NCI-H146 treated with DMSO at 0.1 percent for 48 hours (cell line): ENCODE data around the gene UBR1.
"Not testable (repeated sequence)": the region's sequence is repeated elsewhere in the genome, so short reads cannot be mapped to it uniquely, and the experiment has no call there.

ENCODE experiments used
- DNase-seq: peaks from one replicate; lab custom pipeline; 2025; ENCODE audit not compliant: unreplicated experiment; lab: John Stamatoyannopoulos, UW

Gene UBR1

GRCh38 chr15:43105778-43106485 is at the start of gene UBR1:
TSS of gene UBR1 (minus strand) at chr15:43106038. CDS start at chr15:43106022, 16 bp downstream.
- DNase-seq, result peak; percentile 48

GRCh38 chr15:43153269-43153668 is 47.4 kb upstream of the UBR1 start:
- DNase-seq, result no peak

GRCh38 chr15:43151688-43152087 is 45.9 kb upstream of the UBR1 start:
- no peak for DNase-seq

DNA sequence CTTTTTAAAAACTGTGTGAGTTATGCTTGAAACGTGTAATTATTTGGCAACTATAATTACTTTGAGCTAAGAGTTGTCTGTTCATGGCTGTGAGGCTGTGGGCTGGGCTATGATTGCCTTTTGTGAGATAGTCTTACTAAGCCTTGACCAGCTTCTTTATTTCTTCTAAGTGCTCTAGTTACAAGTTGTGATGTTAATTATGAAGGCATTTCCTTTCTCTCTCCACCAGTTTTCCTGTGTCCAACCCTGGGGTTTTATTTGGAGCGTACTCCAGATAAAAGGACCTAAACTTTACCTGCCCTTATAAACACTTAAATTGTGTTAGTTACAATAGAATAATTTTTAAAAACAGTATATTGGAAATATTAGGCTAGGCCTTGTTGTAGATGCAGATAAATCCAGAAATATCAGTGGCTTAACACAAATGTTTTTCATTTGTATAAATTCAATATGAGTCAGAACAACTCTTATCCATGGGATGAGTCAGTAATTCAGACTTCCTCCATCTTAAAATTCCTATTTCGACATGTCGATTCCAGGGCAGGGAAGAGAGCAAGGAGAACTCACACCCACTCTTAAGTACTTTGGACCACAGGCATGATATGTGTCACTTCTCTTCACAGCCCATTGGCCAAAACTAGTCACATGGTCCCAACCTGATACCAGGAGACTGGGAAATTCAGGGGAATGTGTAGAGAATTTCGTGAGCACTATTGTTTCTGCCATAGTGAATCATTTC is 44.5 kb upstream of the UBR1 start:
- no peak for DNase-seq

DNA sequence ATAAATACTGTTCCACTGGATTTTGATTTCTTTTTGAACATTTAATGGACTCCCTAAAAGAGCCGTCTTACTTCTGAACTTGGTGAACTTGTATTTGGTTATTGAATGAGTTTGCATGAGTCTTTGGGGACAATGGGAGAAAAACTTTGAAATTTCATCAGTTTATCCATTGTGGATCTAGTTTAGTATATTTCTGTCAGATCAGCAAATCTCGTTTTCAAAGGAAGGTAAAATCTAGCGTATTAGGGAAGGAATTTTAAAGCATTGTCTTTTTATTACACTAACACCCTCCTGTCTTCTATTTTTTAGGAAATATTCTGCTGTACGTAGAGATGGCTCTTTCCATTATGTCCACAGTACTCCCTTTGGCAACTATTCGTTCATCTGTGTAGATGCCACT is 40.3 kb upstream of the UBR1 start:
- DNase-seq, result no peak

- DNase-seq, result no peak
These were observed 38.7 kb upstream of the UBR1 start for GRCh38 chr15:43144512-43144911.

DNA sequence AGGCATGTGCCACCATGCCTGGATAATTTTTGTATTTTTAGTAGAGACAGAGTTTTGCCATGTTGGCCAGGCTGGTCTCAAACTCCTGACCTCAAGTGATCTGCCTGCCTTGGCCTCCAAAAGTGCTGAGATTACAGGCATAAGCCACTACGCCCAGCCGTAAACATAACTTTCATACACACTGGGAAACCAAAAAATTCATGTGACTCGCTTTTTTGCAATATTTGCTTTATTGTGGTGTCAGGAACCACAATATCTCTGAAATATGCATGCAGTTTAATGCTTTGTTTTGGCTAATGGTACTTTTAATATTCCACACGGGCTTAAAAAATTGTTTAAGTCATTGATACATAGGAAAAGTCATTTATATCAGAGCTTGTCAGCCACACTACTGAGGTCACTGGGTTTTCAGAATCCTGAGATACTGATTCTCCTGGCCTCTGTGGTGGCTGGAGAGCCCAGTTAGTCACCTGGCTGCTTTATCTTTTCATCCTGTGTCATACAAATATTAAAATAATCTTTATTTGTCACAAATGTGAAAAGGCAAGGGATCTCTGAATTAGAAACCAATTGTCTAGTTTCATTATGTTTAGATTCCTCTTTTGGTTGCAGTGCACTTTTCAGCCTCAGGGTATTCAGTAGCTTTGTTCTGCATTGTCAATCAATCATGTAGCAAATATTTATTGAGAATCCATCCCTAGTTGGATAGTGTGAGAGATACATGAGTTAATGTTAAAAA is 37.5 kb upstream of the UBR1 start:
- DNase-seq, result no peak

DNA sequence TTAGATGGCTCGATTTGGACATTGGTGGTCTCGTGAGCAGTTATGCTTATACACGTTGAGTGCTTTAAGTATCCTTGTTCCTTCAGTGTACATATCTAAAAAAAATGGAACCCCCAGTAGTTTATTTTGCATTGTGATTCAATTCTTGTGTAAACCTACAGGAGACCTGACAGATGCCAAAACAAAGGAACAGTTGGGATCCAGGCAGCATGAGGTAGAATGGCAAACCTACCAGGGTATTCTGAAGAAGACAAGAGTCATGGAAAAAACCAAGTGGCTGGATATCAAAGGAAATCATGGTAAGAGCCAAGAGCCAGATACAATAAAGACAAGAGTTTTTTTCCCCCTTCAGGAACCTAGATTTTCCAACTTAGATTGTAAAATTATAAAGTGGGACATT is 29.5 kb upstream of the UBR1 start:
- DNase-seq, result peak; percentile 56

- peak; percentile 42 for DNase-seq
These were observed 28.4 kb upstream of the UBR1 start for GRCh38 chr15:43134157-43134635.

- peak; percentile 70 for DNase-seq
These were observed 27.8 kb upstream of the UBR1 start, which contains the start of gene TMEM62 for GRCh38 chr15:43133430-43134156. TSS of gene TMEM62 (plus strand) at chr15:43133586. CDS start at chr15:43133803, 217 bp downstream.

DNA sequence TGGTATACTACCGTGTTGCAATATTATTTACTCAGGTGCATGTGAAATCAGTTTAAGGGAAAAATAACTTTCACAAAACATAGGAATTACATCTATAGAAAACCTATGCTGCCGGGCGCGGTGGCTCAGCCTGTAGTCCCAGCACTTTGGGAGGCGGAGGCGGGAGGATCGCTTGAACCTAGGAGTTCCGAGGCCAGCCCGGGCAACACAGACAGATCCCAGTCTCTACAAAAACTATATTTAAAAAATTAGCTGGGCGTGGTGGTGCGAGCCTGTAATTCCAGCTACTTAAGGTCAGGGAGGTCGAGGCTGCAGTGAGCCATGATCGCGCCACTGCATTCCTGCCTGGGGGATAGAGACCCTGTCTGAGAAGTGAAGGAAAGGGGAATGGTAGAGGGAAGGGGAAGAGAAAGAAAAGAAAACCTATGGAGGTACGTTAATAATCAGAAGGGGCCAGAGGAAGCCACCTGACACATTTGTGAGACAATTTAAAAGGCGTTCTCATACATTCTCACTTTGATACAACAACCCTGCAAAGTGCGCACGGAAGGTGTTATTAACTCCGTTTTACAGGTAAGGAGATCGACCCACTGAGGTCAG is 27.1 kb upstream of the UBR1 start:
- DNase-seq, result peak; percentile 37

- no peak for DNase-seq
These were observed 23.1 kb upstream of the UBR1 start for GRCh38 chr15:43128980-43129335.

- DNase-seq, result not testable (repeated sequence)
These were observed 22.5 kb upstream of the UBR1 start for GRCh38 chr15:43128174-43128979.

DNA sequence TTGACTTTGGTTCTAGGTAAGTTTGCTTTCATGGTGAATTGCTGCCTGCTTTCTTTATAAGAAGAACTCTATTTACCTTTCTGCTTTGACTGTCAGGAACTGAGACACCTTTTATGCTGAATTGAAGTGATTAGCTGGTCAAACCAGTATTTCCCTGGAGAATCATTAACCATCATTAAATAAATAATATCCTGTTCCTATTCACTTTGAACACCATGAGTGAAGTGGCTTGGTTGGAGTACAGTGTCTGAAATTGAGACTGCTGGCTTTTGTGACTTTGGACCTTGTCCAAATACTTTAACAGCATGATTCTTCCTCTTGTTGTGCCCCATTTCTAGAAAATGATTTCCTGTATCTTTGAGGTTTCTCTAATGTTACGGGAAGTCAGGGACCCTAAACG is 21.9 kb upstream of the UBR1 start:
- peak; percentile 41 for DNase-seq

DNA sequence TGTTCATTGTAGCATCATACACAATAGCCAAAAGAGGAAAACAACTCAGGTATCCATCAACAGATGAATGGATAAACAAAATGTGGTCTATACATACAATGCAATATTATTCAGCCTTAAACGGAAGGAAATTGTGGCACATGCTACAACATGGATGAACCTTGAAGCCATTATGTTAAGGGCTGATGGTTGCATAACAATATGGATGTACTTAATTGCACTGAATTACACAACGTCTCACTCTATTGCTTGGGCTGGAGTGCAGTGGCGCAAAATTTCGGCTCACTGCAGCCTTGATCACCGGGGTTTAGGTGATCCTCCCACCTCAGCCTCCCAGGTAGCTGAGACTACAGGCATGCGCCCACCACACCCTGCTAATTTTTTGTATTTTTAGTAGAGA is 20.5 kb upstream of the UBR1 start:
- DNase-seq, result no peak

DNA sequence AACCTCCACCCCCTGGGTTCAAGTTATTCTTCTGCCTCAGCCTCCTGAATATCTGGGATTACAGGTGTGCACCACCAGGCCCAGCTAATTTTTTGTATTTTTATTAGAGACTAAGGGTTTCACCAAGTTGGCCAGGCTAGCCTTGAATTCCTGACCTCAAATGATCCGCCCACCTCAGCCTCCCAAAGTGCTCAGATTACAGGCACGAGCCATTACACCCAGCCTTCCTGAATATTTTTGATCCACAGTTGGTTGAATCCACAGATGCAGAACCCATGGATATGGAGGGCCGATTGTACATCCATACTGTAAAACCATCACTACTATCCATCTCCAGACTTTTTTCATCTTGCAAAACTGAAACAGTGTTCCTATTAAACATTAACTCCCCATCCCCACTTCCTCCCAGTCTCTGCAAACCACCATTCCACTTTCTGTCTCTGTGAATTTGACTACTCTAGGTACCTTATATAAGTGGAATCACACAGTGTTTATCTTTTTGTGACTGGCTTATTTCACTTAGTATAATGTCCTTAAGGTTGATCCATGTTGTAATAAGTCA is 19.3 kb upstream of the UBR1 start:
- no peak for DNase-seq

- DNase-seq, result no peak
These were observed 16.0 kb upstream of the UBR1 start for GRCh38 chr15:43121863-43122262.

GRCh38 chr15:43118829-43119228 is 13.0 kb upstream of the UBR1 start:
- no peak for DNase-seq

DNA sequence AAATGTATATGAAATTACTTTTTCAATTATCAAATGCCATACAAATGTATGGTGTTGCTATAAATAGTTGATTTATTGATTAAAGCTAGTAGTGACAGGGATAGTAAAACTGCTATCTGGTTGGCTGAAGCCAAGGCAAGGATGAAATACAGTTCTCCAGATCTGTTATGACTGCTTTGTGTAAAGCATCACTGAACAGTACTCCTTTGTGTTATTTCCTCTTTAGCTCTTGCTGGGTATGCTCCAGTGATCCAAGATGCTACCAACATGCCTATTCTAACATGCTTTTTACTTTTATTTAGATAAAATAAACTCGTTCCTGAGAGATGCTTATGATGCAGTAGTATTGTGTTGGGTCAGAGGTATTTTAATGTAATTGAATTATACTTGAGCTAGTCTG is 12.4 kb upstream of the UBR1 start:
- DNase-seq, result no peak

GRCh38 chr15:43111354-43111753 is 5.5 kb upstream of the UBR1 start:
- no peak for DNase-seq
